H9 (cell line): ENCODE results near the gene VSX1. TPM values are rescaled to one million over a fixed set of nuclear protein-coding genes. Genes with fewer than 3 reads are reported as not detected.

Experiments used
- DNase-seq: peaks from one replicate; pipeline ENCODE4 v3.0.0-alpha.2; 2017
- H2AFZ ChIP-seq: one replicate; pipeline ENCODE4 v1.6.1; 2013; ENCODE audit warnings: mild to moderate bottlenecking, low read length, control low read depth, moderate library complexity
- H2AK5ac ChIP-seq: 2 replicates; pipeline ENCODE4 v1.6.1; 2013; ENCODE audit warnings: low read length, control low read depth, mixed read lengths; ENCODE audit not compliant: insufficient read length
- H2BK120ac ChIP-seq: one replicate; pipeline ENCODE4 v1.6.1; 2013; ENCODE audit warnings: low read depth, mild to moderate bottlenecking, low read length, control low read depth, inconsistent platforms; ENCODE audit not compliant: poor library complexity, severe bottlenecking
- H2BK12ac ChIP-seq: 2 replicates; pipeline ENCODE4 v1.6.1; 2013; ENCODE audit warnings: low read length, control low read depth, mixed read lengths, low read depth; ENCODE audit not compliant: insufficient read length
- H2BK15ac ChIP-seq: 2 replicates; pipeline ENCODE4 v1.6.1; 2013; ENCODE audit warnings: low read depth, low read length, control low read depth
- H2BK20ac ChIP-seq: one replicate; pipeline ENCODE4 v1.6.1; 2013; ENCODE audit warnings: low read depth, mild to moderate bottlenecking, low read length, control low read depth, inconsistent platforms; ENCODE audit not compliant: poor library complexity, severe bottlenecking
- H2BK5ac ChIP-seq: 2 replicates; pipeline ENCODE4 v1.6.1; 2013; ENCODE audit warnings: low read length, control low read depth, mixed read lengths; ENCODE audit not compliant: insufficient read length
- H3K14ac ChIP-seq: 2 replicates; pipeline ENCODE4 v1.6.1; 2013; ENCODE audit warnings: low read length, control low read depth; ENCODE audit not compliant: insufficient read depth
- H3K18ac ChIP-seq: 2 replicates; pipeline ENCODE4 v1.6.1; 2013; ENCODE audit warnings: low read depth, mild to moderate bottlenecking, mixed read lengths, low read length, control low read depth; ENCODE audit not compliant: insufficient read length
- H3K23ac ChIP-seq: 2 replicates; pipeline ENCODE4 v1.6.1; 2013; ENCODE audit warnings: low read length, control low read depth, mixed read lengths, low read depth; ENCODE audit not compliant: insufficient read length
- H3K23me2 ChIP-seq: 2 replicates; pipeline ENCODE4 v1.6.1; 2013; ENCODE audit warnings: low read depth, mild to moderate bottlenecking, mixed read lengths, low read length, control low read depth; ENCODE audit not compliant: insufficient read length, poor library complexity, severe bottlenecking
- H3K27ac ChIP-seq: 2 replicates; pipeline ENCODE4 v1.5.1; 2013; ENCODE audit warnings: low read length, control low read depth, mixed read lengths, low read depth; ENCODE audit not compliant: insufficient read length
- H3K27me3 ChIP-seq: 2 replicates; pipeline ENCODE4 v1.6.1; 2013; ENCODE audit warnings: low read length, control low read depth, inconsistent platforms; ENCODE audit not compliant: insufficient read depth
- H3K4ac ChIP-seq: 2 replicates; pipeline ENCODE4 v1.6.1; 2013; ENCODE audit warnings: low read depth, mild to moderate bottlenecking, control low read depth, inconsistent platforms, low read length, moderate library complexity
- H3K4me1 ChIP-seq: 2 replicates; pipeline ENCODE4 v1.6.1; 2013; ENCODE audit warnings: low read length, control low read depth, inconsistent platforms; ENCODE audit not compliant: insufficient read depth
- H3K4me2 ChIP-seq: 2 replicates; pipeline ENCODE4 v1.6.1; 2013; ENCODE audit warnings: low read length, control low read depth, mixed read lengths; ENCODE audit not compliant: insufficient read length, insufficient read depth
- H3K56ac ChIP-seq: 2 replicates; pipeline ENCODE4 v1.6.1; 2013; ENCODE audit warnings: low read depth, mild to moderate bottlenecking, mixed read lengths, low read length, control low read depth; ENCODE audit not compliant: insufficient read length
- H3K79me1 ChIP-seq: 2 replicates; pipeline ENCODE4 v1.6.1; 2013; ENCODE audit warnings: low read depth, mild to moderate bottlenecking, moderate library complexity, low read length, control low read depth, inconsistent platforms; ENCODE audit not compliant: insufficient read depth, poor library complexity, severe bottlenecking
- H3K79me2 ChIP-seq: 2 replicates; pipeline ENCODE4 v1.6.1; 2013; ENCODE audit warnings: low read length, control low read depth, inconsistent platforms; ENCODE audit not compliant: insufficient read depth
- H3K9ac ChIP-seq: 2 replicates; pipeline ENCODE4 v1.6.1; 2013; ENCODE audit warnings: low read length, control low read depth, mixed read lengths; ENCODE audit not compliant: insufficient read length; ENCODE audit errors: extremely low read depth
- H3K9me3 ChIP-seq: one replicate; pipeline ENCODE4 v1.6.1; 2013; ENCODE audit warnings: low read depth, low read length, inconsistent platforms; ENCODE audit not compliant: control insufficient read depth
- H3T11ph ChIP-seq: one replicate; pipeline ENCODE4 v1.6.1; 2013; ENCODE audit warnings: mild to moderate bottlenecking, low read length, control low read depth, inconsistent platforms
- H4K20me1 ChIP-seq: one replicate; pipeline ENCODE4 v1.6.1; 2013; ENCODE audit not compliant: control insufficient read depth, insufficient read length, insufficient read depth
- H4K5ac ChIP-seq: 2 replicates; pipeline ENCODE4 v1.6.1; 2013; ENCODE audit warnings: low read depth, mild to moderate bottlenecking, mixed read lengths, low read length, control low read depth; ENCODE audit not compliant: insufficient read length
- H4K8ac ChIP-seq: replicated peaks from 2 replicates; pipeline ENCODE4 v1.6.1; 2013; ENCODE audit warnings: low read length, control low read depth, mixed read lengths, low read depth; ENCODE audit not compliant: insufficient read length
- H4K91ac ChIP-seq: 2 replicates; pipeline ENCODE4 v1.6.1; 2013; ENCODE audit warnings: low read depth, mild to moderate bottlenecking, moderate library complexity, mixed read lengths, low read length, control low read depth; ENCODE audit not compliant: insufficient read length
- H3K27ac Mint-ChIP-seq, 3 experiments: 2 replicates in 2 of 3; 3 replicates in 1 of 3; pipeline ENCODE4 v1.8.0; 2020 to 2021; ENCODE audit warnings: mixed read lengths in 3 of 3, mild to moderate bottlenecking in 1 of 3, moderate library complexity in 1 of 3
- H3K27me3 Mint-ChIP-seq: 2 replicates; pipeline ENCODE4 v1.8.0; 2021; ENCODE audit warnings: low read depth, mild to moderate bottlenecking, moderate library complexity, mixed read lengths
- H3K36me3 Mint-ChIP-seq, 3 experiments: 2 replicates in 2 of 3; 3 replicates in 1 of 3; pipeline ENCODE4 v1.8.0; 2020 to 2021; ENCODE audit warnings: low read depth in 3 of 3, mixed read lengths in 3 of 3; ENCODE audit not compliant: insufficient read depth in 1 of 3
- H3K4me1 Mint-ChIP-seq, 2 experiments: 2 replicates each; pipeline ENCODE4 v1.8.0; 2020; ENCODE audit warnings: mixed read lengths in 2 of 2
- H3K4me3 Mint-ChIP-seq, 2 experiments: 2 replicates in 1 of 2; 3 replicates in 1 of 2; pipeline ENCODE4 v1.8.0; 2020 to 2021; ENCODE audit warnings: mild to moderate bottlenecking in 2 of 2, mixed read lengths in 2 of 2, moderate library complexity in 1 of 2
- H3K9me3 Mint-ChIP-seq, 2 experiments: 2 replicates in 1 of 2; 3 replicates in 1 of 2; pipeline ENCODE4 v1.8.0; 2020; ENCODE audit warnings: mild to moderate bottlenecking in 2 of 2, mixed read lengths in 2 of 2, moderate library complexity in 1 of 2
- WGBS: extraction: QIAGEN DNeasy Blood & Tissue Kit; methylation state at CpG from one replicate; pipeline ENCODE4 v1.1.7; 2013; ENCODE audit warnings: missing lambda C conversion rate, low lambda C conversion rate, mixed read lengths; ENCODE audit not compliant: insufficient read length; ENCODE audit errors: extremely low coverage; 5-methylcytosine and 5-hydroxymethylcytosine counted together
- total RNA-seq: library from RNA; stranded (reverse); gene quantifications from 2 replicates; pipeline ENCODE4 v1.2.1, GENCODE V29; 2021
- TF ChIP-seq, protein P1 (sequence below): fragments of 200-600 bp; sonication (generic); conservative IDR thresholded peaks from 3 replicates; pipeline ENCODE4 v1.8.0; 2021; ENCODE audit warnings: antibody characterized with exemption, mild to moderate bottlenecking

VSX1 gene
- total RNA-seq, 1 experiment from 2014 or later = not detected

GRCh38 chr20:25082498-25082873 is 545 bp upstream of the VSX1 start:
- Histone ChIP-seq H3K23ac (no peak overlapping the region), H2AK5ac (no peak overlapping the region), H4K5ac (no peak overlapping the region), H3K79me1 (no peaks in the 10 kb centered on the region), H3K4me2 (peak overlapping the region; percentile 2), H3K9me3 (no peaks in the 10 kb centered on the region), H4K91ac (no peak overlapping the region), H3K27ac (no peak overlapping the region), H4K20me1 (no peaks in the 10 kb centered on the region), H2BK20ac (no peak overlapping the region), H3T11ph (no peak overlapping the region), H3K79me2 (no peaks in the 10 kb centered on the region), H2BK5ac (no peak overlapping the region), H3K14ac (no peak overlapping the region), H2BK12ac (no peak overlapping the region), H3K4me1 (no peaks in the 10 kb centered on the region), H3K23me2 (peaks cover 14% of the 10 kb centered on the region), H2BK15ac (no peak overlapping the region), H3K4ac (no peak overlapping the region), H2AFZ (no peak overlapping the region), H3K18ac (no peak overlapping the region), H3K27me3 (peaks cover 71% of the 10 kb centered on the region), H4K8ac (no peak overlapping the region), H2BK120ac (no peak overlapping the region), H3K9ac (no peak overlapping the region), H3K56ac (no peak overlapping the region)
- H3K4me1 Mint-ChIP-seq = peaks cover 24 to 25% of the 10 kb centered on the region in 2 experiments
- peaks cover 98% of the 10 kb centered on the region for H3K27me3 Mint-ChIP-seq
- no peak overlapping the region for H3K27ac Mint-ChIP-seq
- H3K36me3 Mint-ChIP-seq = no peaks in the 10 kb centered on the region; a peak in 1 of 7 replicates
- peaks cover 2 to 8% of the 10 kb centered on the region in 2 experiments; a peak in 2 of 5 replicates for H3K9me3 Mint-ChIP-seq
- no CpG with 5 or more reads among the region's 9 CpGs for WGBS
- DNase-seq = peak; percentile 31
- TF ChIP-seq, protein P1, sequence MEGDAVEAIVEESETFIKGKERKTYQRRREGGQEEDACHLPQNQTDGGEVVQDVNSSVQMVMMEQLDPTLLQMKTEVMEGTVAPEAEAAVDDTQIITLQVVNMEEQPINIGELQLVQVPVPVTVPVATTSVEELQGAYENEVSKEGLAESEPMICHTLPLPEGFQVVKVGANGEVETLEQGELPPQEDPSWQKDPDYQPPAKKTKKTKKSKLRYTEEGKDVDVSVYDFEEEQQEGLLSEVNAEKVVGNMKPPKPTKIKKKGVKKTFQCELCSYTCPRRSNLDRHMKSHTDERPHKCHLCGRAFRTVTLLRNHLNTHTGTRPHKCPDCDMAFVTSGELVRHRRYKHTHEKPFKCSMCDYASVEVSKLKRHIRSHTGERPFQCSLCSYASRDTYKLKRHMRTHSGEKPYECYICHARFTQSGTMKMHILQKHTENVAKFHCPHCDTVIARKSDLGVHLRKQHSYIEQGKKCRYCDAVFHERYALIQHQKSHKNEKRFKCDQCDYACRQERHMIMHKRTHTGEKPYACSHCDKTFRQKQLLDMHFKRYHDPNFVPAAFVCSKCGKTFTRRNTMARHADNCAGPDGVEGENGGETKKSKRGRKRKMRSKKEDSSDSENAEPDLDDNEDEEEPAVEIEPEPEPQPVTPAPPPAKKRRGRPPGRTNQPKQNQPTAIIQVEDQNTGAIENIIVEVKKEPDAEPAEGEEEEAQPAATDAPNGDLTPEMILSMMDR = 0 out of 3 replicates have a peak, but pooled peaks have one; percentile 21
- peak overlapping the region; percentile 30 to 67 for H3K4me3 Mint-ChIP-seq
